NCI-H2107 (cell line): ENCODE data around the gene WDFY2.

Source experiments
- DNase-seq: peaks from one replicate; lab custom pipeline; 2025; lab: John Stamatoyannopoulos, UW

WDFY2 gene

GRCh38 chr13:51601601-51602565 is 17.6 kb downstream of the WDFY2 start:
- DNase-seq, result no peak

- no peak for DNase-seq
These were observed 19.5 kb downstream of the WDFY2 start for GRCh38 chr13:51603716-51604115.

GRCh38 chr13:51605698-51606097 is 21.4 kb downstream of the WDFY2 start:
- DNase-seq, result no peak

GRCh38 chr13:51607165-51607564 is 22.9 kb downstream of the WDFY2 start:
- no peak for DNase-seq

- DNase-seq, result no peak
These were observed 24.7 kb downstream of the WDFY2 start for GRCh38 chr13:51608857-51609406.

GRCh38 chr13:51612867-51613266 is 28.6 kb downstream of the WDFY2 start:
- no peak for DNase-seq

- DNase-seq, result no peak
These were observed 29.3 kb downstream of the WDFY2 start for GRCh38 chr13:51613535-51613934.

- no peak for DNase-seq
These were observed 30.1 kb downstream of the WDFY2 start for GRCh38 chr13:51614350-51614786.

- DNase-seq, result no peak
These were observed 34.4 kb downstream of the WDFY2 start for GRCh38 chr13:51618626-51619025.

- no peak for DNase-seq
These were observed 35.4 kb downstream of the WDFY2 start for GRCh38 chr13:51619614-51620013.

GRCh38 chr13:51620165-51620983 is 36.1 kb downstream of the WDFY2 start:
- no peak for DNase-seq

GRCh38 chr13:51621602-51622001 is 37.3 kb downstream of the WDFY2 start:
- no peak for DNase-seq

GRCh38 chr13:51623473-51623872 is 39.2 kb downstream of the WDFY2 start:
- no peak for DNase-seq

- no peak for DNase-seq
These were observed 39.9 kb downstream of the WDFY2 start for GRCh38 chr13:51624207-51624606.

GRCh38 chr13:51624695-51625345 is 40.6 kb downstream of the WDFY2 start:
- no peak for DNase-seq

- DNase-seq, result no peak
These were observed 41.5 kb downstream of the WDFY2 start for GRCh38 chr13:51625555-51626345.

GRCh38 chr13:51626749-51627148 is 42.5 kb downstream of the WDFY2 start:
- DNase-seq, result no peak

- no peak for DNase-seq
These were observed 44.0 kb downstream of the WDFY2 start for GRCh38 chr13:51628059-51628852.

- DNase-seq, result no peak
These were observed 45.4 kb downstream of the WDFY2 start for GRCh38 chr13:51629491-51630287.

GRCh38 chr13:51630288-51630615 is 46.0 kb downstream of the WDFY2 start:
- DNase-seq, result no peak
